Endothelial cell of hepatic sinusoid (primary cell): ENCODE data around the gene CORO2B.

Experiments
- in situ Hi-C: cut with HindIII; loops from 2 replicates; pipeline ENCODE4 v1.10.0; 2017; ENCODE audit warnings: low sequenced_read_pairs

Gene CORO2B

GRCh38 chr15:68553994-68554720 lies 24.6 kb upstream of the CORO2B start:
- in situ Hi-C loops, result no loop called here

- in situ Hi-C loops, result no loop called here
Measured at GRCh38 chr15:68554721-68555678, 23.8 kb upstream of the CORO2B start.

DNA sequence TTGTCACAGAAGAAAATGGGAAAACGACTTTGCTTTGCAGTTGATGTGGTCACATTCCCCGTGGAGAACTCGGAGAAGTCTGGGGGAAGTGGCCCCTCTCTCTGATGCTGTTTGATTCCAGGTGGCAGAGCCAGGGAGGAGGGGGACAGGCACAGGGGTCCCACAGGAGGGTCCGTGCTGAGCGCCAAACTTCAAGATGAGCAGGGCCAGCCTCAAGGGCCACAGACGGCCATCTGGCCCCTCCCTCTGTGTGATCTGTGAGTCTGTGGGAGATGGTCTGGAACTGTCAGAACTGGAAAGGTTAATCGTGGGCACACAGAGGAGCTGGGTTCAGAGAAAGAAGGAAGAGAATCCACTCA lies 23.1 kb upstream of the CORO2B start:
- in situ Hi-C loops, result no loop called here

- in situ Hi-C loops, result no loop called here
Measured at GRCh38 chr15:68556139-68556990, 22.4 kb upstream of the CORO2B start.

- in situ Hi-C loops, result no loop called here
Measured at GRCh38 chr15:68557469-68558317, 21.1 kb upstream of the CORO2B start.

- in situ Hi-C loops, result no loop called here
Measured at GRCh38 chr15:68558318-68559305, 20.2 kb upstream of the CORO2B start.

DNA sequence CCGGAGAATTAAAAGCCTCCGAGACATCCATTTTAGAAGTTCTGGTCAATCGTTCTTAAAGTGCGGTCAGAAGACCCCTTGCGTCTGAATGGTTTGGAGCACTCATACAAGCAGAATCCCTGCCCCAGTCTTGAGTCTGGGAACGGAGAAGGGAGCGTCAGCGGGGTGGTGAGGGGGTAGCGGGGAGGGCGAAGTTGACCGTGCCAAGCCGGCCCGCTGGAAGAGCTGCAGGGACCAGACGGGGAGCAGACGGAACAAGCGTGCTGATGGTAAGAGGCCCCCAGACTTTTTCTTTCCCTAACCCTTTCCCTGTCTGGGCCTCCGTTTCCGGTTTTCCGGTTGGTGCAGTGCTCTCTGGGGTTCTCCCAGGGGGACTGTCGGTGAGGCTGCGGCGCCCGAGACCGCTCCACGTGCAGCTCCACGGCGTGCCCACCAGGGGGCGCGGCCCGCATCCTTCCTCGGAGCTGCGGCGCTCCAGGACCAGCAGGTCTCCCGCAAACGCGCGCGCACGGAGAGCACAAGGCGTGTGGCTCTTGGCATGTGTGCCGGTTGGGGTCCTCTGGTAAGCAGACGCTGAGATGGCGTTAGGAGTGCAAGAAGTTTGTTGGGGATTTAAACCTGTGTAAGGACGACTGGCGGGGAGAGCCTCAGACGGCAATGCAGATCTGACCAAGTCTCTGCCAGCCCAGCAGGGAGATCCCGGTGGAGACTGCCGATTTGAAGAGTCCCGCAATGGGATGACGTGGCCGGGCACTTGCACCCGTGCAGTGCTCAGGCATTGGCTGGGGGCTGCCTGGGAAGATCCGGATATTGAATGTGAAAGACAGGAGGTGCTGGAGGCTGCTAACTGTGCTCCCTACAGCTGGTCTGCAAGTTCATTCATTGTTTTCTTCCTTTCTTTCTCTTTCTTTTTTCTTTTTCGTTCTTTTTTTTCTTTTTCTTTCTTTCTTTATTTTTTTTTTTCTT lies 19.2 kb upstream of the CORO2B start:
- in situ Hi-C loops, result no loop called here

DNA sequence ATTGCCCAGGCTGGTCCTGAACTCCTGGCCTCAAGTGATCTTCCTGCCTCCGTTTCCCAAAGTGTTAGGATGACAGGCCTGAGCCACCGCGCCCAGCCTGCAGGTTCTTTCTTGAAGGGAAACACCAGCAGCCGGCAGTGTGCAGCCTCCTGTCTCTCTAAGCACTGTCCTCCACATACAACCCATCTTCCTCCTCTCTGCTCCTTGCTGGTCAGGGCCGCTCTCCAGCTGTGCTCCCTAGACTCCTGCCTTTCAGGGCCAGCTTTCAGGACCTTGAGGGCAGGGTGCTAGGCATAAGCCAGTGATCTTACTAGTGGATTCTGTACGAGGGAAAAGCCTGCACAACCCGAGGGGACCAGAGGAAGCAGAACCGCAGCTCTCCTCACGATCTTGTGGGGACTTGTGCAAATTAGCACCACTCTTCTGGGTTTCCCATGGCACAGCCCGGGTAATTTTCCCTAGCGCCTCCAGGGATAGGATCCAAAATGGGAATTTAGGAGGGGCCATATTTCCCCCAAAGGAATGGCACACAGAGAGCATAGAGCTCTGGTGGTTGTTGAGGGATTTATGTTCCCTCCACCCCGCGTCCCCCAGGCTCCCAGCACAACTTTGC lies 18.2 kb upstream of the CORO2B start:
- in situ Hi-C loops, result no loop called here

- in situ Hi-C loops, result no loop called here
Measured at GRCh38 chr15:68561171-68561900, 17.5 kb upstream of the CORO2B start.

DNA sequence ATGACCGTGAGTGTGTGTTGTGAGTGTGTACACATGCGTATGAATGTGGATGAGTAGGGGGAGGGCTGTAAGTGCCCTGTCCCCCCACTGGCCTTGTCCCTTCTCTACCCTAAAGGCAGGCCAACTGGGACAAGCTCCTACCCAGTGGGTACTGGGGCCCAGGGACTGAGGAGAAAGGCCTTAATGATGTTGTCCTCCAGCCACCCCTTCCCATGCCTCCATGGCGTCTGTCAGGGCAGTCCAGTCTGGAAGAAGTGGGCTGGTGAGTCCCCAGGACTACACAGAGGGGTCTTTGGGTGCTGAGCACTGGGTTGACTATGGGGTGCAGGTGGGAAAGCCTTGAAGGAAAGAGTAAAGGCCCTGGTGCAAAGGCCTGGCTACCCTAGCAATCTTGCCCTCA lies 16.9 kb upstream of the CORO2B start:
- in situ Hi-C loops, result no loop called here

- in situ Hi-C loops, result no loop called here
Measured at GRCh38 chr15:68564173-68564572, 14.6 kb upstream of the CORO2B start.

DNA sequence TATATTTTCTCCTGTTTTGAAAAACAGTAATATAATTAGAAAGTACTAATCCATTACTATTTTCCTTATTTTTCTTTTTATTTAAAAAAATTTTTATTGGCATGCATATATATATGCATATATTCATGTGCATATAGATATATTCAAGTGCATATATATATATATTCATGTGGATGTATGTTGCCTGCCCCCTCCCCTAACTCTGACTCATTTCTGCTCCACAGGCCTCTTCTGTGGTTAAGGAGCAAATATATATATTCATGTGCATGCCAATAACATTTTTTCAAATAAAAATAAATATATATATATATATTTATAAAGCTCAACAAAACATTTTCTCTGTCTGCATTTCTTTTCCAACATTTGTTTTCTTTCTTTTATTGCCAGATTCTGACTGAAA lies 13.6 kb upstream of the CORO2B start:
- in situ Hi-C loops, result no loop called here

DNA sequence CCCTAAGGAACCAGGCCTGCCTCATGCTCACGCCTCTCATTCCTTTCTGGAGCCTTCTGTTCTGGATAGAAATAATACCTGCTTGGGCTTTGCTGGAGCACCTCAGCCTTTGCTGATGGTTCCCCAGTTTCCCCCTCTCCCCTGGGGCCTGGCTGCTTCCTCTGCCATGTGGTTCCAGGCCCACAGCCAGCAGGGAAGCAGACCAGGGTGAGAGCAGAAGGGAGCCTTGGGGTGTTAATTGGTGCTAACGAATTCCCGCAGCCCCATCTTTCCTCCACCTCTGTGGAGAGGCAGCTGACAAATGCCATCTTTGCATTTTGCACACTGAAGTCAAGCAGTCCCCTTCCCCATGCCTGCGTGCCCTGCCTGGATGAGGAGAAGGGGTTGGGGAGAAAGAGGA lies 13.1 kb upstream of the CORO2B start:
- in situ Hi-C loops, result no loop called here

DNA sequence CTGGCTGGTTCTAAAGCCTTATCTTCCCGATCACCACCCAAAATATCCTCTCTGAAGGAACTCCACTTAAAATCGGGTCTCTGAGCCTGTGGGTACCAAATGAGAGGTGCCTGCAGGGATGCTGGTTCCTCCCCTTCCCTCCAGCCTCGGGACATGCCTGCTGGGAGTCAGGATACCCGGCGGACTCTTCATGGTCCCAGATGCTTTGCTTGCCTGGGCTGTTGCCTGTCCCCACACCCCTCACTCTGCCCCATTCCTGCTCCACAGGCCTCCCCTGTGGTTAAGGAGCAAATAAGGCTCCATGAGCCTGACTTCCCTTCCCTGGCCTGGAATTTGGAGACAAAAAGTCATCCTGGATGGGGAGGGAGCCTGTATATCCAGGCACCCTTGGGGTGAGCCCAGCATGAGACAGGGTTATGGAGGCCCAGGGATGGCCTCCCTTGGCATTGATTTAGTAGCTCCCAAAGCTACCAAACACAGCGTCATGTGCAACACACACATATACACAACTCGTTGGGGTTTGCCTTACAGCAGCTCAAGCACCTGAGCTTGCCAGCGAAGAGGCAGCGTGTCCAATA lies 12.3 kb upstream of the CORO2B start:
- in situ Hi-C loops, result no loop called here

- in situ Hi-C loops, result no loop called here
Measured at GRCh38 chr15:68567345-68567744, 11.4 kb upstream of the CORO2B start.

- in situ Hi-C loops, result no loop called here
Measured at GRCh38 chr15:68570974-68571373, 7.8 kb upstream of the CORO2B start.

GRCh38 chr15:68571582-68571981 lies 7.2 kb upstream of the CORO2B start:
- in situ Hi-C loops, result no loop called here
